ENCODE results near the gene ERVMER34-1. TPM values are rescaled to one million over a fixed set of nuclear protein-coding genes. Genes with fewer than 3 reads are reported as not detected.

Gene ERVMER34-1
- total RNA-seq, 3 donors from 2014 or later (not counting 1 experiment from before 2014, with no cell fraction given): not detected

DNA sequence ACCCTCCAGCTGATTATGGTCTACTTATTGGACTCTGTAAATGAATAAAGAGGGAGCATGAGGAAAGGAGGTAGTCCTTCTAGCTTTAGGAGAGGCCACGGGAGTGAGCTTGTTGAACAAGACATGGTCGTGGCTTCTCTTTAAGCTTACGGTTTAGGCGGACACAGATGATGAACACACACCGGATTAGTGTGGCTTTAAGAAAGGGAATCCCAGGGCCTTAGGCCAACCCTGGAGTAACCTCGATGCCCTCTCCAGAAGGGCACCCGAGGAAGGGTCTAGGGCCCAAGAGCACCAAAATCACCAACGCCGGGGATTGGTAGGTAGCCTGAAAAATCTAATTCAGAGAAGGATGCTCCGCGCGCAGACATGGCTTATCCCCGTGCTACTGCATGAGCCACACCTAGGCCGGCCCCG is 39.4 kb downstream of the ERVMER34-1 start:
- Mint-ChIP-seq H3K9me3 (no peaks in the 10 kb centered on the region), H3K27ac (peak overlapping the region in 1 of 2 donors; percentile 68), H3K27me3 (ENCODE audit: low read depth in 2 of 2) (no peaks in the 10 kb centered on the region), H3K4me1 (peaks cover 12 to 31% of the 10 kb centered on the region in 2 donors), H3K4me3 (peak overlapping the region; percentile 72), H3K36me3 (no peaks in the 10 kb centered on the region)
- Histone ChIP-seq H3K4me1 (ENCODE audit: control insufficient read depth, insufficient read depth, low read length) (peaks cover 18% of the 10 kb centered on the region), H3K36me3 (ENCODE audit: control insufficient read depth, insufficient read depth, low read length) (peaks cover 8% of the 10 kb centered on the region), H3K27me3 (ENCODE audit: control insufficient read depth, insufficient read depth, low read length) (no peaks in the 10 kb centered on the region), H3K4me3 (ENCODE audit: low read length) (peak overlapping the region; percentile 67), H3K9me3 (ENCODE audit: control insufficient read depth, insufficient read depth, low read length) (no peaks in the 10 kb centered on the region), H3K27ac (ENCODE audit: low read length) (peak overlapping the region; percentile 64)
- TF ChIP-seq, protein P1, sequence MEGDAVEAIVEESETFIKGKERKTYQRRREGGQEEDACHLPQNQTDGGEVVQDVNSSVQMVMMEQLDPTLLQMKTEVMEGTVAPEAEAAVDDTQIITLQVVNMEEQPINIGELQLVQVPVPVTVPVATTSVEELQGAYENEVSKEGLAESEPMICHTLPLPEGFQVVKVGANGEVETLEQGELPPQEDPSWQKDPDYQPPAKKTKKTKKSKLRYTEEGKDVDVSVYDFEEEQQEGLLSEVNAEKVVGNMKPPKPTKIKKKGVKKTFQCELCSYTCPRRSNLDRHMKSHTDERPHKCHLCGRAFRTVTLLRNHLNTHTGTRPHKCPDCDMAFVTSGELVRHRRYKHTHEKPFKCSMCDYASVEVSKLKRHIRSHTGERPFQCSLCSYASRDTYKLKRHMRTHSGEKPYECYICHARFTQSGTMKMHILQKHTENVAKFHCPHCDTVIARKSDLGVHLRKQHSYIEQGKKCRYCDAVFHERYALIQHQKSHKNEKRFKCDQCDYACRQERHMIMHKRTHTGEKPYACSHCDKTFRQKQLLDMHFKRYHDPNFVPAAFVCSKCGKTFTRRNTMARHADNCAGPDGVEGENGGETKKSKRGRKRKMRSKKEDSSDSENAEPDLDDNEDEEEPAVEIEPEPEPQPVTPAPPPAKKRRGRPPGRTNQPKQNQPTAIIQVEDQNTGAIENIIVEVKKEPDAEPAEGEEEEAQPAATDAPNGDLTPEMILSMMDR (IDR thresholded peaks at IDR 0.05): no peak
- intact Hi-C loops (cut with micrococcal nuclease): loop anchor here (2.0 kb wide), 1 partner anchor 869 kb away; the partner anchor contains the start of gene DCUN1D4
- WGBS (ENCODE audit: insufficient coverage): 17% methylated on average over 15 of the region's 15 CpGs
- ATAC-seq (no peak), DNase-seq (no peak)

DNA sequence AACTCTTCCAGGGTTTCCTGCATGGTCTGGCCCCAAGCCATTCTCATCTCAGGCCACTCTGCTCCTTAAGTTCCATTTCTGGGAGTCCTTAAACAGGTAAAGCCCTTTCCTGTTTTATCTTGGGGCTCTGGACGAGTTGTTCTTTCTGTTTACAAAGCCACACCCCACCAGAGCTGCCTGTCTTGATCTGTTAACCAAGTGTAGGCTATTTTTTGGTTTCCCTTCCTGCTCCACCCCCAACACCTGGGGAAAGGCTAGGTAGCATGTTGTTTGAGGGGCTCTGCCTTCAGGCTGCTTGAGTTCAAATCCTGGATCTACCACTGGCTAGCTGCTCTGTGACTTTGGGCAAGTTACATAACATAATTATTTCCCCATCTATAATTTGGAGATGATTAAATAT is 40.0 kb downstream of the ERVMER34-1 start:
- no peak overlapping the region for H3K27ac Mint-ChIP-seq
- intact Hi-C loops (cut with micrococcal nuclease): no loop called here
- no peaks in the 10 kb centered on the region for H3K27me3 Mint-ChIP-seq (ENCODE audit: low read depth in 2 of 2)
- Histone ChIP-seq H3K36me3 (ENCODE audit: control insufficient read depth, insufficient read depth, low read length) (peaks cover 6% of the 10 kb centered on the region), H3K27ac (ENCODE audit: low read length) (peak overlapping the region; percentile 64), H3K27me3 (ENCODE audit: control insufficient read depth, insufficient read depth, low read length) (no peaks in the 10 kb centered on the region), H3K9me3 (ENCODE audit: control insufficient read depth, insufficient read depth, low read length) (no peaks in the 10 kb centered on the region), H3K4me3 (ENCODE audit: low read length) (no peak overlapping the region), H3K4me1 (ENCODE audit: control insufficient read depth, insufficient read depth, low read length) (peaks cover 18% of the 10 kb centered on the region)
- DNase-seq (peak in 1 of 2 donors; percentile 18), ATAC-seq (no peak)
- WGBS (ENCODE audit: insufficient coverage): 23% methylated on average over 1 of the region's 1 CpG
- TF ChIP-seq, protein P1 (IDR thresholded peaks at IDR 0.05): no peak
- no peaks in the 10 kb centered on the region for H3K9me3 Mint-ChIP-seq
- peaks cover 12 to 31% of the 10 kb centered on the region in 2 donors for H3K4me1 Mint-ChIP-seq
- no peaks in the 10 kb centered on the region for H3K36me3 Mint-ChIP-seq
- peak overlapping the region; percentile 72 for H3K4me3 Mint-ChIP-seq

DNA sequence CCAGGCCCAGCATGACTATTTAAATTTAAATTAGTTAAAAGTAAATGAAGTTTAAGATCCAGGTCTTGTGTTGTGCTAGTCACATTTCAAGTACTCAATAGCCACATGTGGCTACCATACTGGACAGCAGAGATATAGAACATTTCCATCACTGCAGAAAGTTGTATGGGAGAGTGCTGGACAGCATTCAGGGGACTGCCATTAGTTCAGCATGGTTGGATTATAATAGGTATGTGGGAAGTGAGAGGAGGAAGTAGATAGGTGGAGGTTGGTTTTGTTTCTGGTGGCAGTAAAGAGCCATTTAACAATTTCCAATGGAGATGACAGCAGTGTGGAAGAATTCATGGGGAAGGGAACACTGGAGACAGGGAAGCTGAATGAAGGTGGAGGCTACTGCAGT is 42.1 kb downstream of the ERVMER34-1 start:
- no peaks in the 10 kb centered on the region for H3K36me3 Mint-ChIP-seq
- Histone ChIP-seq H3K36me3 (ENCODE audit: control insufficient read depth, insufficient read depth, low read length) (peaks cover 1% of the 10 kb centered on the region), H3K4me1 (ENCODE audit: control insufficient read depth, insufficient read depth, low read length) (peaks cover 18% of the 10 kb centered on the region), H3K27me3 (ENCODE audit: control insufficient read depth, insufficient read depth, low read length) (no peaks in the 10 kb centered on the region), H3K4me3 (ENCODE audit: low read length) (no peak overlapping the region), H3K27ac (ENCODE audit: low read length) (no peak overlapping the region), H3K9me3 (ENCODE audit: control insufficient read depth, insufficient read depth, low read length) (no peaks in the 10 kb centered on the region)
- intact Hi-C loops (cut with micrococcal nuclease): no loop called here
- H3K27me3 Mint-ChIP-seq (ENCODE audit: low read depth in 2 of 2): peaks cover 0 to 2% of the 10 kb centered on the region in 2 donors
- H3K27ac Mint-ChIP-seq: no peak overlapping the region
- H3K4me1 Mint-ChIP-seq: peaks cover 5 to 15% of the 10 kb centered on the region in 2 donors
- H3K9me3 Mint-ChIP-seq: no peaks in the 10 kb centered on the region
- DNase-seq: no peak
- no peak overlapping the region for H3K4me3 Mint-ChIP-seq
- TF ChIP-seq, protein P1 (IDR thresholded peaks at IDR 0.05): no peak
- no peak for ATAC-seq

DNA sequence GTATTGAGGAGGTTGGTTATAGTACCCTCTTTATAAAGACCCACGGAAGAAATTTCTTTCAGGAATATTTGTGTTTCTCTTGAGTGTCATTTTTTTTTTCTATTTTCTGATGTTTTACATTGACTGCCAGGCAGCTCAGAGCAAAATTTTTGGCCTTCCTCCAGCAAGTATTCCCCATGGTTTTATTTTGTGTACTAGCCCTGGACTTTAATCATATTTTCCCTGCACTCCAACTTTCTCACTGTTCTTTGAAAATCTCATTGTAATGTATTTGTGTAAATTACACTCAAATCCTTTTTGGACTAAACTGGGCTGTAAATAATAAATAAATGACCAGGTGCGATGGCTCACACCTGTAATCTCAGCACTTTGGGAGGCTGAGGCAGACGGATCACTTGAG is 46.6 kb downstream of the ERVMER34-1 start:
- H3K4me3 Mint-ChIP-seq: no peak overlapping the region
- no peaks in the 10 kb centered on the region for H3K4me1 ChIP-seq (ENCODE audit: control insufficient read depth, insufficient read depth, low read length)
- no peak overlapping the region for H3K4me3 ChIP-seq (ENCODE audit: low read length)
- H3K27me3 ChIP-seq (ENCODE audit: control insufficient read depth, insufficient read depth, low read length): peaks cover 2% of the 10 kb centered on the region
- H3K36me3 Mint-ChIP-seq: no peaks in the 10 kb centered on the region
- DNase-seq: no peak
- intact Hi-C loops (cut with micrococcal nuclease): no loop called here
- H3K4me1 Mint-ChIP-seq: no peaks in the 10 kb centered on the region
- H3K9me3 ChIP-seq (ENCODE audit: control insufficient read depth, insufficient read depth, low read length): no peaks in the 10 kb centered on the region
- WGBS (ENCODE audit: insufficient coverage): 92% methylated on average over 3 of the region's 3 CpGs
- no peak overlapping the region for H3K27ac ChIP-seq (ENCODE audit: low read length)
- no peaks in the 10 kb centered on the region for H3K36me3 ChIP-seq (ENCODE audit: control insufficient read depth, insufficient read depth, low read length)
- H3K27ac Mint-ChIP-seq: no peak overlapping the region
- H3K27me3 Mint-ChIP-seq (ENCODE audit: low read depth in 2 of 2): peaks cover 0 to 3% of the 10 kb centered on the region in 2 donors
- TF ChIP-seq, protein P1 (IDR thresholded peaks at IDR 0.05): no peak
- no peaks in the 10 kb centered on the region for H3K9me3 Mint-ChIP-seq
- ATAC-seq: no peak
